Liver (tissue), 9 donors: ENCODE measurements around the gene RAP1GAP2. TPM values are rescaled to one million over a fixed set of nuclear protein-coding genes. Genes with fewer than 3 reads are reported as not detected.

Experiments used
- DNase-seq: peaks from one replicate; pipeline ENCODE4 v3.0.0-alpha.2; 2017; ENCODE audit warnings: low spot score
- H3K27ac ChIP-seq, 2 donors: one replicate each; pipeline ENCODE4 v1.7.0; 2013; ENCODE audit warnings: inconsistent platforms in 2 of 2, low read length in 2 of 2, control low read depth in 1 of 2, low read depth in 1 of 2, mild to moderate bottlenecking in 1 of 2
- H3K27me3 ChIP-seq, 4 donors: one replicate each; pipeline versions ENCODE4 v1.6.1 to v1.7.0; 2013; ENCODE audit warnings: low read length in 3 of 4, inconsistent platforms in 1 of 4, mild to moderate bottlenecking in 1 of 4, moderate library complexity in 1 of 4; ENCODE audit not compliant: control insufficient read depth in 4 of 4, insufficient read depth in 4 of 4
- H3K36me3 ChIP-seq, 4 donors: one replicate each; pipeline versions ENCODE4 v1.6.1 to v1.7.0; 2013; ENCODE audit warnings: low read length in 3 of 4, mild to moderate bottlenecking in 3 of 4, low read depth in 1 of 4, moderate library complexity in 1 of 4; ENCODE audit not compliant: control insufficient read depth in 4 of 4, insufficient read depth in 3 of 4
- H3K4me1 ChIP-seq, 4 donors: one replicate each; pipeline versions ENCODE4 v1.6.1 to v1.7.0; 2013; ENCODE audit warnings: low read length in 3 of 4, mild to moderate bottlenecking in 3 of 4, moderate library complexity in 1 of 4; ENCODE audit not compliant: control insufficient read depth in 4 of 4, insufficient read depth in 4 of 4
- H3K4me3 ChIP-seq, 3 donors: one replicate each; pipeline versions ENCODE4 v1.6.1 to v1.7.0; 2013; ENCODE audit warnings: low read length in 3 of 3, control low read depth in 1 of 3, low read depth in 1 of 3, mild to moderate bottlenecking in 1 of 3
- H3K9ac ChIP-seq, 2 donors: one replicate each; pipeline ENCODE4 v1.7.0; 2013; ENCODE audit warnings: low read length in 2 of 2, mild to moderate bottlenecking in 2 of 2, moderate library complexity in 2 of 2, control low read depth in 1 of 2, low read depth in 1 of 2
- H3K9me3 ChIP-seq, 4 donors: one replicate each; pipeline versions ENCODE4 v1.6.1 to v1.7.0; 2013; ENCODE audit warnings: low read length in 3 of 4; ENCODE audit not compliant: control insufficient read depth in 4 of 4
- EGR1 ChIP-seq, 2 donors: IDR thresholded peaks; 2 replicates each; pipeline ENCODE4 v1.6.1; 2016 to 2018; ENCODE audit warnings: antibody characterized with exemption in 2 of 2, low read depth in 2 of 2
- FOXA1 ChIP-seq: IDR thresholded peaks from 2 replicates; pipeline ENCODE4 v1.6.1; 2016; ENCODE audit warnings: antibody characterized with exemption
- FOXA2 ChIP-seq: IDR thresholded peaks from 2 replicates; pipeline ENCODE4 v1.6.1; 2016; ENCODE audit warnings: antibody characterized with exemption
- GABPA ChIP-seq, 2 donors: IDR thresholded peaks in 1 of 2; conservative IDR thresholded peaks in 1 of 2; 2 replicates each; pipeline ENCODE4 v1.6.1; 2016; ENCODE audit warnings: antibody characterized with exemption in 2 of 2, mild to moderate bottlenecking in 1 of 2, moderate library complexity in 1 of 2
- HNF4A ChIP-seq, 2 donors: conservative IDR thresholded peaks; 2 replicates each; pipeline ENCODE4 v1.6.1; 2016; ENCODE audit warnings: antibody characterized with exemption in 2 of 2, mild to moderate bottlenecking in 2 of 2
- HNF4G ChIP-seq: IDR thresholded peaks from 2 replicates; pipeline ENCODE4 v1.6.1; 2016; ENCODE audit warnings: antibody characterized with exemption
- JUND ChIP-seq, 2 donors: IDR thresholded peaks; 2 replicates each; pipeline ENCODE4 v1.6.1; 2016; ENCODE audit warnings: antibody characterized with exemption in 2 of 2
- NR2F2 ChIP-seq: IDR thresholded peaks from 2 replicates; pipeline ENCODE4 v1.6.1; 2016; ENCODE audit warnings: antibody characterized with exemption
- RAD21 ChIP-seq, 2 donors: IDR thresholded peaks; 2 replicates each; pipeline ENCODE4 v1.6.1; 2016; ENCODE audit warnings: antibody characterized with exemption in 2 of 2, mild to moderate bottlenecking in 2 of 2
- RXRA ChIP-seq, 2 donors: IDR thresholded peaks; 2 replicates each; pipeline ENCODE4 v1.6.1; 2017 to 2018; ENCODE audit warnings: antibody characterized with exemption in 2 of 2, mild to moderate bottlenecking in 1 of 2
- SP1 ChIP-seq: IDR thresholded peaks from 2 replicates; pipeline ENCODE4 v1.6.1; 2018; ENCODE audit warnings: antibody characterized with exemption, mild to moderate bottlenecking
- TAF1 ChIP-seq: conservative IDR thresholded peaks from 2 replicates; pipeline ENCODE4 v1.6.1; 2016; ENCODE audit warnings: antibody characterized with exemption, mild to moderate bottlenecking
- YY1 ChIP-seq: IDR thresholded peaks from 2 replicates; pipeline ENCODE4 v1.6.1; 2016; ENCODE audit warnings: antibody characterized with exemption, mild to moderate bottlenecking
- WGBS: extraction: QIAGEN DNeasy Blood & Tissue Kit; methylation state at CpG from one replicate; pipeline ENCODE4 v1.1.7; 2013; 5-methylcytosine and 5-hydroxymethylcytosine counted together
- polyA plus RNA-seq, 2 donors: library from polyadenylated mRNA; stranded (reverse) in 1 of 2; unstranded in 1 of 2; fragments of 200-250 nt in 1 of 2; fragments of >200 nt in 1 of 2; fragmentation: Nextera tagmentation in 1 of 2; extraction: Ambion mirVana in 1 of 2; gene quantifications; one replicate each; pipeline versions ENCODE4 v1.2.1 to v1.2.3, GENCODE V29; 2013 to 2015
- total RNA-seq, 2 donors: library from RNA; depleted of rRNA; stranded (reverse); fragments of >200 nt; gene quantifications; one replicate each; pipeline ENCODE4 v1.2.3, GENCODE V29; 2014
- TF ChIP-seq, protein P1 (sequence below): fragments of 150-350 bp; IDR thresholded peaks from 2 replicates; pipeline ENCODE4 v1.5.1; 2017; ENCODE audit warnings: improper control_type of control experiment, low read depth, low read length; ENCODE audit not compliant: missing input control
- TF ChIP-seq, protein P2 (sequence below): IDR thresholded peaks from 2 replicates; pipeline ENCODE4 v1.6.1; 2016; ENCODE audit warnings: antibody characterized with exemption
- TF ChIP-seq, protein P3 (sequence below): IDR thresholded peaks from 2 replicates; pipeline ENCODE4 v1.6.1; 2016; ENCODE audit warnings: antibody characterized with exemption
- TF ChIP-seq, protein P4 (sequence below): IDR thresholded peaks from 2 replicates; pipeline ENCODE4 v1.6.1; 2016; ENCODE audit warnings: antibody characterized with exemption
- donor health status: healthy.
- donor health status: healthy.
- donor health status: healthy.
- donor health status: healthy.
- donor health status: healthy.

RAP1GAP2 gene
- total and polyA plus RNA-seq, 4 donors, result 0.56 to 1.7 (median 1.1) TPM

DNA sequence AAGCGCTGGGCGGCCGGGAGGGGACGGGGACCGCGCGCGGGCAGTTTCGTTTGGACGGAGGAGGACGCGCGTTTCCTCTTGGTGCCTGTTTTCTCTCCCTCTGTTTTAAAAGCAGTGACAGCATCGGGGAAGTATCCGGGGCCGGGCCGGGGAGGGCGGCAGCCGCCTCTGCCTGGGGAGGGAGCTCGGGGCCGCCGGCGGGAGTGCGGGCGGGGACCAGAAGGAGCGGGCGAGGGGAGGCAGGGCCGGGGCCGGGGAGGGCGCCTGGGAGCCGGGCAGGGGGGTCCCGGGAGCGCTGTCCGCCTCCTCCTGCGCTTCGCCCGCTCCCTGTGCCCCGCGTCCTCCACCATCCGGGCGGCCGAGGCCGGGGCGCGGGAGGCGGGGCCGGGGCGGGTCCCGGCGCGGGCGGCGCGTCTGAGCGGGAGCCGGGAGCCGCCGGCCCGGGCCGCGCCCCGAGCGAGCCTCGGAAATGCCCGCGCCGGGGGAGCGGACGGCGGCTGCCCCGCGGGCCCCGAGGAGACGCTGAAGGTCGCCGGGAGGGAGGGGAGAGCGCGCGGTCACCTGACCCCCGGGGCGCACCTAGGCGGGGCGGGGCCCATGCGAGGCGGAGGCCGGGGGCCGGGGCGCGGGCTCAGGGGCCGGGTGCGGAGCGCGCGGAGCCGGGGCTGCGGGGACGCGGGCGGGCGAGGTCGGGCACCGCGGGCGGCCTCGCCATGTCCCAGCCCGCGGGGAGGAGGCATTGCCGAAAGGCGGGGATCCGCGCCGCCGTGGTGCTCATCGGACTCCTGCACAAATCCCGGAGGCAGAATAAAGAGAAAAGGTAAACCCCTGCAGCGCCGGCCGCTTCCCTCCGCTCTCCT is 57.3 kb downstream of the RAP1GAP2 start:
- TF ChIP-seq RAD21 (IDR thresholded peaks at IDR 0.05), result no peak
- TF ChIP-seq YY1, result no peak
- TF ChIP-seq SP1, result no peak
- TF ChIP-seq FOXA1, result no peak
- TF ChIP-seq, protein P1, sequence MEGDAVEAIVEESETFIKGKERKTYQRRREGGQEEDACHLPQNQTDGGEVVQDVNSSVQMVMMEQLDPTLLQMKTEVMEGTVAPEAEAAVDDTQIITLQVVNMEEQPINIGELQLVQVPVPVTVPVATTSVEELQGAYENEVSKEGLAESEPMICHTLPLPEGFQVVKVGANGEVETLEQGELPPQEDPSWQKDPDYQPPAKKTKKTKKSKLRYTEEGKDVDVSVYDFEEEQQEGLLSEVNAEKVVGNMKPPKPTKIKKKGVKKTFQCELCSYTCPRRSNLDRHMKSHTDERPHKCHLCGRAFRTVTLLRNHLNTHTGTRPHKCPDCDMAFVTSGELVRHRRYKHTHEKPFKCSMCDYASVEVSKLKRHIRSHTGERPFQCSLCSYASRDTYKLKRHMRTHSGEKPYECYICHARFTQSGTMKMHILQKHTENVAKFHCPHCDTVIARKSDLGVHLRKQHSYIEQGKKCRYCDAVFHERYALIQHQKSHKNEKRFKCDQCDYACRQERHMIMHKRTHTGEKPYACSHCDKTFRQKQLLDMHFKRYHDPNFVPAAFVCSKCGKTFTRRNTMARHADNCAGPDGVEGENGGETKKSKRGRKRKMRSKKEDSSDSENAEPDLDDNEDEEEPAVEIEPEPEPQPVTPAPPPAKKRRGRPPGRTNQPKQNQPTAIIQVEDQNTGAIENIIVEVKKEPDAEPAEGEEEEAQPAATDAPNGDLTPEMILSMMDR, result no peak
- TF ChIP-seq TAF1, result no peak
- TF ChIP-seq, protein P2, sequence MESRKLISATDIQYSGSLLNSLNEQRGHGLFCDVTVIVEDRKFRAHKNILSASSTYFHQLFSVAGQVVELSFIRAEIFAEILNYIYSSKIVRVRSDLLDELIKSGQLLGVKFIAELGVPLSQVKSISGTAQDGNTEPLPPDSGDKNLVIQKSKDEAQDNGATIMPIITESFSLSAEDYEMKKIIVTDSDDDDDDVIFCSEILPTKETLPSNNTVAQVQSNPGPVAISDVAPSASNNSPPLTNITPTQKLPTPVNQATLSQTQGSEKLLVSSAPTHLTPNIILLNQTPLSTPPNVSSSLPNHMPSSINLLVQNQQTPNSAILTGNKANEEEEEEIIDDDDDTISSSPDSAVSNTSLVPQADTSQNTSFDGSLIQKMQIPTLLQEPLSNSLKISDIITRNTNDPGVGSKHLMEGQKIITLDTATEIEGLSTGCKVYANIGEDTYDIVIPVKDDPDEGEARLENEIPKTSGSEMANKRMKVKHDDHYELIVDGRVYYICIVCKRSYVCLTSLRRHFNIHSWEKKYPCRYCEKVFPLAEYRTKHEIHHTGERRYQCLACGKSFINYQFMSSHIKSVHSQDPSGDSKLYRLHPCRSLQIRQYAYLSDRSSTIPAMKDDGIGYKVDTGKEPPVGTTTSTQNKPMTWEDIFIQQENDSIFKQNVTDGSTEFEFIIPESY, result no peak
- TF ChIP-seq, protein P3, sequence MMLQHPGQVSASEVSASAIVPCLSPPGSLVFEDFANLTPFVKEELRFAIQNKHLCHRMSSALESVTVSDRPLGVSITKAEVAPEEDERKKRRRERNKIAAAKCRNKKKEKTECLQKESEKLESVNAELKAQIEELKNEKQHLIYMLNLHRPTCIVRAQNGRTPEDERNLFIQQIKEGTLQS, result no peak
- TF ChIP-seq EGR1 (IDR thresholded peaks at IDR 0.05; ENCODE audit: low read depth in 2 of 2), result no peak
- TF ChIP-seq HNF4G, result no peak
- TF ChIP-seq JUND (IDR thresholded peaks at IDR 0.05), result no peak
- TF ChIP-seq, protein P4, sequence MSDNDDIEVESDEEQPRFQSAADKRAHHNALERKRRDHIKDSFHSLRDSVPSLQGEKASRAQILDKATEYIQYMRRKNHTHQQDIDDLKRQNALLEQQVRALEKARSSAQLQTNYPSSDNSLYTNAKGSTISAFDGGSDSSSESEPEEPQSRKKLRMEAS, result no peak
- Histone ChIP-seq H3K27ac (peak overlapping the region in 1 of 2 donors; percentile 29), H3K4me1 (peaks cover 4 to 15% (median 10%) of the 10 kb centered on the region in 4 donors), H3K4me3 (peak overlapping the region in 1 of 3 donors; percentile 65), H3K36me3 (no peaks in the 10 kb centered on the region), H3K27me3 (peaks cover 0 to 15% (median 4%) of the 10 kb centered on the region in 4 donors), H3K9me3 (no peaks in the 10 kb centered on the region), H3K9ac (no peak overlapping the region)
- WGBS, result 2% methylated on average over 119 of the region's 119 CpGs
- DNase-seq, result no peak

DNA sequence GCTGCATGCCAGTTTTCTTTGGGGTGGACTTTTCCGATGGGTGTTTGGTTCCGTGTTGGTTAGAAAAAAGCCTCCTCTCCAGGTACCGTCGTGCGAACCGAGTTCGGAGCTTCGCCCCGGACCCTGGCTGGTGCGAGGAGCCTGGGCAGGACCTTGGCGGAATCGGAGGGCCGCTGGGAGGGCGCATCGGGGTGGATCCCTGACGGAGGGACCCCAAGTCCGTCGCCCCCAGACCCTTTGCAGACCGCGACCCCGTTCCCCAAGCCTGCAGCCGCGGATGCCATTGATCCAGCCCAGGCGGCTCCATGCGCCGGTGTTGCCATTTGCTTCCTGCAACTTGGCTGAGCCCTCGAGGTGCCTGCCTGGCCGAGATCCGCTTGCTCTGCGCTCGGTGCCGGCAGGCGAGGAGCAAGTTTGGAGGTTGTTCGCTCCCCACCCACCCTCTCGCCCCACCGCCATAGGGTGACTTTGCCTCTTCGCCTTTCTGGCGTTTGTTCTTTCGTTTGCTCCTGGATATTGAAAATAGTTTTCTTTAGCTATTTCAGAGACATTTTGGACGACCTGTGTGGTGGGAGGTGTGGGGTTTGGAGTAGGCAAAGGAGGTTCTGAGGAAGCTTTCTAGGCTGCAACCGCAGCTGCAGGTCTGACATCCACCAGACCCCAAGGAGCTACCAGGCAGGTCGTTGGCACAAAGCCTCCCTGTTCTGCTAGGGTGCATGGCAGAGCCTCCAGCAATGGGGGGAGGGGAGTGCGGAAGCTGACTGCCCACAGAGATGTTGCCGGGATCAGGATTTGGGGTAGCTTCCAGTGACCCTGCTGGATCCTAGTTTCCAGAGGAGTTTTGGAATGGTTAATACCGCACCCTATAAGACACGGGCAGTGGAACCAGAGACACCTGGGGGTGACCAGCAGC is 58.2 kb downstream of the RAP1GAP2 start:
- no peaks in the 10 kb centered on the region for H3K9me3 ChIP-seq
- TF ChIP-seq HNF4G, result no peak
- no peak for TF ChIP-seq FOXA1
- no peak for TF ChIP-seq EGR1 (IDR thresholded peaks at IDR 0.05; ENCODE audit: low read depth in 2 of 2)
- no peak for TF ChIP-seq HNF4A (conservative IDR thresholded peaks at IDR 0.05)
- no peak for TF ChIP-seq FOXA2
- no peak for TF ChIP-seq TAF1
- TF ChIP-seq RAD21 (IDR thresholded peaks at IDR 0.05), result no peak
- no peak for TF ChIP-seq NR2F2
- no peak for TF ChIP-seq SP1
- TF ChIP-seq JUND (IDR thresholded peaks at IDR 0.05), result no peak
- no peak for TF ChIP-seq GABPA (IDR thresholded peaks at IDR 0.05 in 1 of 2, conservative IDR thresholded peaks at IDR 0.05 in 1 of 2)
- TF ChIP-seq RXRA (IDR thresholded peaks at IDR 0.05), result no peak
- TF ChIP-seq, protein P4, result no peak
- no peak for TF ChIP-seq YY1
- TF ChIP-seq, protein P3, result no peak
- TF ChIP-seq, protein P2, result no peak

More for the DNA sequence above, 58.2 kb downstream of the RAP1GAP2 start:
- Histone ChIP-seq H3K4me1 (peaks cover 4 to 13% (median 10%) of the 10 kb centered on the region in 4 donors), H3K9ac (no peak overlapping the region), H3K4me3 (peak overlapping the region in 1 of 3 donors; percentile 65), H3K27ac (no peak overlapping the region), H3K27me3 (peaks cover 0 to 15% (median 4%) of the 10 kb centered on the region in 4 donors), H3K36me3 (no peaks in the 10 kb centered on the region)
- WGBS, result 6% methylated on average over 46 of the region's 46 CpGs
- no peak for DNase-seq
